H9 (cell line): ENCODE results near the gene RPS15. TPM values are rescaled to one million over a fixed set of nuclear protein-coding genes. Genes with fewer than 3 reads are reported as not detected.
"Not testable (repeated sequence)": the region's sequence is repeated elsewhere in the genome, so short reads cannot be mapped to it uniquely, and the experiment has no call there.

ENCODE experiments used
- DNase-seq: peaks from one replicate; pipeline ENCODE4 v3.0.0-alpha.2; 2017
- H2AFZ ChIP-seq: one replicate; pipeline ENCODE4 v1.6.1; 2013; ENCODE audit warnings: mild to moderate bottlenecking, low read length, control low read depth, moderate library complexity
- H2AK5ac ChIP-seq: 2 replicates; pipeline ENCODE4 v1.6.1; 2013; ENCODE audit warnings: low read length, control low read depth, mixed read lengths; ENCODE audit not compliant: insufficient read length
- H2BK120ac ChIP-seq: one replicate; pipeline ENCODE4 v1.6.1; 2013; ENCODE audit warnings: low read depth, mild to moderate bottlenecking, low read length, control low read depth, inconsistent platforms; ENCODE audit not compliant: poor library complexity, severe bottlenecking
- H2BK12ac ChIP-seq: 2 replicates; pipeline ENCODE4 v1.6.1; 2013; ENCODE audit warnings: low read length, control low read depth, mixed read lengths, low read depth; ENCODE audit not compliant: insufficient read length
- H2BK15ac ChIP-seq: 2 replicates; pipeline ENCODE4 v1.6.1; 2013; ENCODE audit warnings: low read depth, low read length, control low read depth
- H2BK20ac ChIP-seq: one replicate; pipeline ENCODE4 v1.6.1; 2013; ENCODE audit warnings: low read depth, mild to moderate bottlenecking, low read length, control low read depth, inconsistent platforms; ENCODE audit not compliant: poor library complexity, severe bottlenecking
- H2BK5ac ChIP-seq: 2 replicates; pipeline ENCODE4 v1.6.1; 2013; ENCODE audit warnings: low read length, control low read depth, mixed read lengths; ENCODE audit not compliant: insufficient read length
- H3K14ac ChIP-seq: 2 replicates; pipeline ENCODE4 v1.6.1; 2013; ENCODE audit warnings: low read length, control low read depth; ENCODE audit not compliant: insufficient read depth
- H3K18ac ChIP-seq: 2 replicates; pipeline ENCODE4 v1.6.1; 2013; ENCODE audit warnings: low read depth, mild to moderate bottlenecking, mixed read lengths, low read length, control low read depth; ENCODE audit not compliant: insufficient read length
- H3K23ac ChIP-seq: 2 replicates; pipeline ENCODE4 v1.6.1; 2013; ENCODE audit warnings: low read length, control low read depth, mixed read lengths, low read depth; ENCODE audit not compliant: insufficient read length
- H3K23me2 ChIP-seq: 2 replicates; pipeline ENCODE4 v1.6.1; 2013; ENCODE audit warnings: low read depth, mild to moderate bottlenecking, mixed read lengths, low read length, control low read depth; ENCODE audit not compliant: insufficient read length, poor library complexity, severe bottlenecking
- H3K27ac ChIP-seq: 2 replicates; pipeline ENCODE4 v1.5.1; 2013; ENCODE audit warnings: low read length, control low read depth, mixed read lengths, low read depth; ENCODE audit not compliant: insufficient read length
- H3K27me3 ChIP-seq: 2 replicates; pipeline ENCODE4 v1.6.1; 2013; ENCODE audit warnings: low read length, control low read depth, inconsistent platforms; ENCODE audit not compliant: insufficient read depth
- H3K4ac ChIP-seq: 2 replicates; pipeline ENCODE4 v1.6.1; 2013; ENCODE audit warnings: low read depth, mild to moderate bottlenecking, control low read depth, inconsistent platforms, low read length, moderate library complexity
- H3K4me1 ChIP-seq: 2 replicates; pipeline ENCODE4 v1.6.1; 2013; ENCODE audit warnings: low read length, control low read depth, inconsistent platforms; ENCODE audit not compliant: insufficient read depth
- H3K4me2 ChIP-seq: 2 replicates; pipeline ENCODE4 v1.6.1; 2013; ENCODE audit warnings: low read length, control low read depth, mixed read lengths; ENCODE audit not compliant: insufficient read length, insufficient read depth
- H3K56ac ChIP-seq: 2 replicates; pipeline ENCODE4 v1.6.1; 2013; ENCODE audit warnings: low read depth, mild to moderate bottlenecking, mixed read lengths, low read length, control low read depth; ENCODE audit not compliant: insufficient read length
- H3K79me1 ChIP-seq: 2 replicates; pipeline ENCODE4 v1.6.1; 2013; ENCODE audit warnings: low read depth, mild to moderate bottlenecking, moderate library complexity, low read length, control low read depth, inconsistent platforms; ENCODE audit not compliant: insufficient read depth, poor library complexity, severe bottlenecking
- H3K79me2 ChIP-seq: 2 replicates; pipeline ENCODE4 v1.6.1; 2013; ENCODE audit warnings: low read length, control low read depth, inconsistent platforms; ENCODE audit not compliant: insufficient read depth
- H3K9ac ChIP-seq: 2 replicates; pipeline ENCODE4 v1.6.1; 2013; ENCODE audit warnings: low read length, control low read depth, mixed read lengths; ENCODE audit not compliant: insufficient read length; ENCODE audit errors: extremely low read depth
- H3K9me3 ChIP-seq: one replicate; pipeline ENCODE4 v1.6.1; 2013; ENCODE audit warnings: low read depth, low read length, inconsistent platforms; ENCODE audit not compliant: control insufficient read depth
- H3T11ph ChIP-seq: one replicate; pipeline ENCODE4 v1.6.1; 2013; ENCODE audit warnings: mild to moderate bottlenecking, low read length, control low read depth, inconsistent platforms
- H4K20me1 ChIP-seq: one replicate; pipeline ENCODE4 v1.6.1; 2013; ENCODE audit not compliant: control insufficient read depth, insufficient read length, insufficient read depth
- H4K5ac ChIP-seq: 2 replicates; pipeline ENCODE4 v1.6.1; 2013; ENCODE audit warnings: low read depth, mild to moderate bottlenecking, mixed read lengths, low read length, control low read depth; ENCODE audit not compliant: insufficient read length
- H4K8ac ChIP-seq: replicated peaks from 2 replicates; pipeline ENCODE4 v1.6.1; 2013; ENCODE audit warnings: low read length, control low read depth, mixed read lengths, low read depth; ENCODE audit not compliant: insufficient read length
- H4K91ac ChIP-seq: 2 replicates; pipeline ENCODE4 v1.6.1; 2013; ENCODE audit warnings: low read depth, mild to moderate bottlenecking, moderate library complexity, mixed read lengths, low read length, control low read depth; ENCODE audit not compliant: insufficient read length
- H3K27ac Mint-ChIP-seq, 3 experiments: 2 replicates in 2 of 3; 3 replicates in 1 of 3; pipeline ENCODE4 v1.8.0; 2020 to 2021; ENCODE audit warnings: mixed read lengths in 3 of 3, mild to moderate bottlenecking in 1 of 3, moderate library complexity in 1 of 3
- H3K27me3 Mint-ChIP-seq: 2 replicates; pipeline ENCODE4 v1.8.0; 2021; ENCODE audit warnings: low read depth, mild to moderate bottlenecking, moderate library complexity, mixed read lengths
- H3K36me3 Mint-ChIP-seq, 3 experiments: 2 replicates in 2 of 3; 3 replicates in 1 of 3; pipeline ENCODE4 v1.8.0; 2020 to 2021; ENCODE audit warnings: low read depth in 3 of 3, mixed read lengths in 3 of 3; ENCODE audit not compliant: insufficient read depth in 1 of 3
- H3K4me1 Mint-ChIP-seq, 2 experiments: 2 replicates each; pipeline ENCODE4 v1.8.0; 2020; ENCODE audit warnings: mixed read lengths in 2 of 2
- H3K4me3 Mint-ChIP-seq, 2 experiments: 2 replicates in 1 of 2; 3 replicates in 1 of 2; pipeline ENCODE4 v1.8.0; 2020 to 2021; ENCODE audit warnings: mild to moderate bottlenecking in 2 of 2, mixed read lengths in 2 of 2, moderate library complexity in 1 of 2
- H3K9me3 Mint-ChIP-seq, 2 experiments: 2 replicates in 1 of 2; 3 replicates in 1 of 2; pipeline ENCODE4 v1.8.0; 2020; ENCODE audit warnings: mild to moderate bottlenecking in 2 of 2, mixed read lengths in 2 of 2, moderate library complexity in 1 of 2
- WGBS: extraction: QIAGEN DNeasy Blood & Tissue Kit; methylation state at CpG from one replicate; pipeline ENCODE4 v1.1.7; 2013; ENCODE audit warnings: missing lambda C conversion rate, low lambda C conversion rate, mixed read lengths; ENCODE audit not compliant: insufficient read length; ENCODE audit errors: extremely low coverage; 5-methylcytosine and 5-hydroxymethylcytosine counted together
- total RNA-seq: library from RNA; stranded (reverse); gene quantifications from 2 replicates; pipeline ENCODE4 v1.2.1, GENCODE V29; 2021
- TF ChIP-seq, protein P1 (sequence below): fragments of 200-600 bp; sonication (generic); conservative IDR thresholded peaks from 3 replicates; pipeline ENCODE4 v1.8.0; 2021; ENCODE audit warnings: antibody characterized with exemption, mild to moderate bottlenecking

The RPS15 gene
- total RNA-seq, 1 experiment from 2014 or later, result 1,628 TPM

DNA sequence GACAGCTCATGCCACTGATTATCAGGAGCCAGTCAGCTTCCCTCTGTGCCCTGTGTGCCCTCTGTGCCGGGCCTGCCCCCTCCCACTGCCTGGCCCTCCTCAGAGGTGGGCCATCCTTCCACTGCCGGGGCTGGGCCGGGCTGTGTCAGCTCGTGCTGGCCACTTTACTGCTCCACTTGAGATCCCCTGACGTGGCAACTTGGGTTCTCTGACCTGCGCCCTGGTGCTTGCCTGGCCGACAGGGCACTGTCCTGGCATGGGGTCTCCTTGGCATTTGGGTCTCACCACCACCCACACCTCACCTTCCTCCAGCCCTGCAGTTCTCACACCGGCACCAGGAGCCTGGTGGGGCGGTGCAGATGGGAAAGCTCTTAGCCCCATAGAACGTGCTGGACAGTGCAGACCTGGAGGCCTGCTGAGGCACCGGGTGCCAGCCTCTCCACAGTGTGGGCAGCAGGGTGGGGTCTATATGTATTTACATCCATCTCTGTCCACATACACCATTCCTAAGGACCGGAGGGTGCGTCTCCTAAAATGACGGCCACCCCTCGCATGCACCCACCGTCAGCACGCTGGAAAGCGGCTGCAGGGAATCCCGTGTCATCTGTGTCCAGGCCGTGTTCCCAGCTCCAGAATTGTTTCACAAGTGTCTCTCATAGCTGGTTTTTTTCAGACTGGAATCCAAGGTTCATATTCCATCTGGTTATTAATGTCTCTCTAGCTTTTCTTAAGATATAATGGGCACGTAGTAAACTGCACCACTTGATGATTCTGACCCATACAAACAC, 19.1 kb upstream of the RPS15 start:
- no peaks in the 10 kb centered on the region for H3K9me3 ChIP-seq

DNA sequence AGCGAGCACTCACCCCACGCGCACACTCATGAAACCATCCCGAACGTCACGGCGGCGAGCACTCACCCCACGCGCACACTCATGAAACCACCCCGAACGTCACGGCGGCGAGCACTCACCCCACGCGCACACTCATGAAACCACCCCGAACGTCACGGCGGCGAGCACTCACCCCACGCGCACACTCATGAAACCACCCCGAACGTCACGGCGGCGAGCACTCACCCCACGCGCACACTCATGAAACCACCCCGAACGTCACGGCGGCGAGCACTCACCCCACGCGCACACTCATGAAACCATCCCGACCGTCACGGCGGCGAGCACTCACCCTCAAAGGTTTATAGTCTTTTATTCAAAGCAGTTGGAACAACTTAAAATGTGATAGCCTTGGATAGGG, 18.1 kb upstream of the RPS15 start:
- H2BK15ac ChIP-seq, H4K5ac ChIP-seq, H3K56ac ChIP-seq, H3K9me3 Mint-ChIP-seq, H3K27ac ChIP-seq, H2BK5ac ChIP-seq, H3K27me3 ChIP-seq, H2BK20ac ChIP-seq, H3K4ac ChIP-seq, H2AFZ ChIP-seq, H4K91ac ChIP-seq, H2BK120ac ChIP-seq, H3K14ac ChIP-seq, H3K23me2 ChIP-seq, H3K27me3 Mint-ChIP-seq, H3K18ac ChIP-seq, H4K20me1 ChIP-seq, H3K9ac ChIP-seq, H3T11ph ChIP-seq, H3K27ac Mint-ChIP-seq, H3K4me2 ChIP-seq, H2BK12ac ChIP-seq, H4K8ac ChIP-seq, H3K23ac ChIP-seq, H3K9me3 ChIP-seq, DNase-seq, H3K4me1 ChIP-seq, H3K4me3 Mint-ChIP-seq, H2AK5ac ChIP-seq: not testable (repeated sequence)
- Mint-ChIP-seq H3K4me1 (peaks cover 24 to 44% of the 10 kb centered on the region in 2 experiments), H3K36me3 (peaks cover 29 to 86% (median 72%) of the 10 kb centered on the region in 3 experiments)
- WGBS, result no CpG with 5 or more reads among the region's 43 CpGs
- peaks cover 33% of the 10 kb centered on the region; the same call in 1 of the 2 replicates for H3K79me2 ChIP-seq
- H3K79me1 ChIP-seq, result peaks cover 10% of the 10 kb centered on the region

More for the DNA sequence above, 19.1 kb upstream of the RPS15 start:
- Histone ChIP-seq H4K5ac (no peak overlapping the region), H2AFZ (no peak overlapping the region), H2BK12ac (no peak overlapping the region), H3K4me1 (no peaks in the 10 kb centered on the region; the same call in 1 of the 2 replicates), H2AK5ac (no peak overlapping the region), H4K8ac (no peak overlapping the region), H2BK5ac (no peak overlapping the region), H3K23ac (no peak overlapping the region), H3K27me3 (no peaks in the 10 kb centered on the region), H4K20me1 (peaks cover 2% of the 10 kb centered on the region), H4K91ac (no peak overlapping the region), H3K23me2 (peaks cover 6% of the 10 kb centered on the region), H3K27ac (no peak overlapping the region), H2BK15ac (no peak overlapping the region), H2BK20ac (no peak overlapping the region), H3K4ac (no peak overlapping the region), H3K56ac (no peak overlapping the region), H3K79me2 (peaks cover 35% of the 10 kb centered on the region; the same call in 1 of the 2 replicates), H2BK120ac (no peak overlapping the region), H3T11ph (no peak overlapping the region), H3K79me1 (peaks cover 10% of the 10 kb centered on the region), H3K9ac (no peak overlapping the region), H3K18ac (no peak overlapping the region), H3K4me2 (no peak overlapping the region), H3K14ac (no peak overlapping the region)
- TF ChIP-seq, protein P1, sequence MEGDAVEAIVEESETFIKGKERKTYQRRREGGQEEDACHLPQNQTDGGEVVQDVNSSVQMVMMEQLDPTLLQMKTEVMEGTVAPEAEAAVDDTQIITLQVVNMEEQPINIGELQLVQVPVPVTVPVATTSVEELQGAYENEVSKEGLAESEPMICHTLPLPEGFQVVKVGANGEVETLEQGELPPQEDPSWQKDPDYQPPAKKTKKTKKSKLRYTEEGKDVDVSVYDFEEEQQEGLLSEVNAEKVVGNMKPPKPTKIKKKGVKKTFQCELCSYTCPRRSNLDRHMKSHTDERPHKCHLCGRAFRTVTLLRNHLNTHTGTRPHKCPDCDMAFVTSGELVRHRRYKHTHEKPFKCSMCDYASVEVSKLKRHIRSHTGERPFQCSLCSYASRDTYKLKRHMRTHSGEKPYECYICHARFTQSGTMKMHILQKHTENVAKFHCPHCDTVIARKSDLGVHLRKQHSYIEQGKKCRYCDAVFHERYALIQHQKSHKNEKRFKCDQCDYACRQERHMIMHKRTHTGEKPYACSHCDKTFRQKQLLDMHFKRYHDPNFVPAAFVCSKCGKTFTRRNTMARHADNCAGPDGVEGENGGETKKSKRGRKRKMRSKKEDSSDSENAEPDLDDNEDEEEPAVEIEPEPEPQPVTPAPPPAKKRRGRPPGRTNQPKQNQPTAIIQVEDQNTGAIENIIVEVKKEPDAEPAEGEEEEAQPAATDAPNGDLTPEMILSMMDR, result no peak
- Mint-ChIP-seq H3K4me1 (peaks cover 28 to 46% of the 10 kb centered on the region in 2 experiments), H3K36me3 (peaks cover 25 to 79% (median 63%) of the 10 kb centered on the region in 3 experiments), H3K27me3 (no peaks in the 10 kb centered on the region), H3K9me3 (peaks cover 0 to 2% of the 10 kb centered on the region in 2 experiments; a peak in 1 of 5 replicates), H3K27ac (peak overlapping the region in 1 of 3 experiments; percentile 34; a peak in 1 of 7 replicates), H3K4me3 (no peak overlapping the region)
- no peak for DNase-seq
- no CpG with 5 or more reads among the region's 21 CpGs for WGBS
